ENCODE data around the gene CDH7. TPM values are rescaled to one million over a fixed set of nuclear protein-coding genes. Genes with fewer than 3 reads are reported as not detected.

CDH7 gene
- polyA plus RNA-seq, 1 experiment, result not detected

DNA sequence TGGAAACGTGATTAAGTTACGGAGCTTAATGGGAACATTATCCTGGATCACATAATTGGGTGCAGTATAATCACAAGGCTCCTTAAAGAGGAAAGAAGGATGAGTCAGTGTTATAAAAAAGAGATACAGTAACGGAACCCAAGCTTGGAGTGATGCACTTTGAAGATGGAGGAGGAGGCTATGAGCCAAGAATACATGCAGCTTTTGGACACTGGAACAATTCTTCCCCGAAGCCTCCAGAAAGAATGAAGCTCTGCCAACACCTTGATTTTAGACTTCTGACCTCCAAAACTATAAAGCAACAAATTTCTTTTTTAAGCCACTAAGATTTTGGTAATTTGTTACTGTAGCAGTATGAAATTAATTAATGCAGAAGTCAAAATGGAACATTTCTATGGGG, 85.1 kb downstream of the CDH7 start:
- Histone ChIP-seq H3K4me3 (ENCODE audit: low read depth, low read length) (no peak overlapping the region), H3K27me3 (ENCODE audit: control insufficient read depth, insufficient read depth, low read length) (no peaks in the 10 kb centered on the region), H3K27ac (ENCODE audit: low read depth, low read length) (no peak overlapping the region), H3K9me3 (ENCODE audit: control insufficient read depth, insufficient read depth, low read length) (0 out of 2 replicates have a peak, but pooled peaks cover 3% of the 10 kb centered on the region)
- CTCF ChIA-PET, result no interaction called here
- no peak for DNase-seq (ENCODE audit: low read depth, low spot score)
- POLR2A ChIA-PET, result no interaction called here
- TF ChIP-seq, protein P1, sequence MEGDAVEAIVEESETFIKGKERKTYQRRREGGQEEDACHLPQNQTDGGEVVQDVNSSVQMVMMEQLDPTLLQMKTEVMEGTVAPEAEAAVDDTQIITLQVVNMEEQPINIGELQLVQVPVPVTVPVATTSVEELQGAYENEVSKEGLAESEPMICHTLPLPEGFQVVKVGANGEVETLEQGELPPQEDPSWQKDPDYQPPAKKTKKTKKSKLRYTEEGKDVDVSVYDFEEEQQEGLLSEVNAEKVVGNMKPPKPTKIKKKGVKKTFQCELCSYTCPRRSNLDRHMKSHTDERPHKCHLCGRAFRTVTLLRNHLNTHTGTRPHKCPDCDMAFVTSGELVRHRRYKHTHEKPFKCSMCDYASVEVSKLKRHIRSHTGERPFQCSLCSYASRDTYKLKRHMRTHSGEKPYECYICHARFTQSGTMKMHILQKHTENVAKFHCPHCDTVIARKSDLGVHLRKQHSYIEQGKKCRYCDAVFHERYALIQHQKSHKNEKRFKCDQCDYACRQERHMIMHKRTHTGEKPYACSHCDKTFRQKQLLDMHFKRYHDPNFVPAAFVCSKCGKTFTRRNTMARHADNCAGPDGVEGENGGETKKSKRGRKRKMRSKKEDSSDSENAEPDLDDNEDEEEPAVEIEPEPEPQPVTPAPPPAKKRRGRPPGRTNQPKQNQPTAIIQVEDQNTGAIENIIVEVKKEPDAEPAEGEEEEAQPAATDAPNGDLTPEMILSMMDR (IDR thresholded peaks at IDR 0.05; ENCODE audit: low read depth, low read length), result no peak

DNA sequence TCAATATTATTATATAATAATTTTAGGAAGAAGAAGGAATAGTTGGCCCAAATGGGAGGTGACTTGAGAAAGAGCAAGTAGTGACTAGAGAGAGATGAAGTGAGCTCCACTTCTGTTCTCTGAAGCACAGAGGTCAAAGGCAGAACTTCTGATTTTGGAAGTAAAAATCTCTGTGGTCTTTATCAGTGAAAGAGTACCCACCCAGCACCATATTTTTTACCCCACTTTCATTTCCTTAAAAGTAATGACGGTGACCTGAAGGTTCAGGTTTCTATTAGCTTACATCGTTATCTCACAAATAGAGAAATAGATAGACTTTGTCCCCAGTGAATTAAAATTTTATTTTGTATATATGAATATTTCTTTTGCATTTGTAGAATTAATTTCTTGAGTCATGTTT, 95.3 kb downstream of the CDH7 start:
- ChIA-PET POLR2A (no interaction called here), CTCF (no interaction called here)
- TF ChIP-seq, protein P1 (IDR thresholded peaks at IDR 0.05; ENCODE audit: low read depth, low read length), result no peak
- Histone ChIP-seq H3K27me3 (ENCODE audit: control insufficient read depth, insufficient read depth, low read length) (no peaks in the 10 kb centered on the region), H3K4me3 (ENCODE audit: low read depth, low read length) (no peak overlapping the region), H3K9me3 (ENCODE audit: control insufficient read depth, insufficient read depth, low read length) (peaks cover 10% of the 10 kb centered on the region), H3K27ac (ENCODE audit: low read depth, low read length) (no peak overlapping the region)
- no peak for DNase-seq (ENCODE audit: low read depth, low spot score)

DNA sequence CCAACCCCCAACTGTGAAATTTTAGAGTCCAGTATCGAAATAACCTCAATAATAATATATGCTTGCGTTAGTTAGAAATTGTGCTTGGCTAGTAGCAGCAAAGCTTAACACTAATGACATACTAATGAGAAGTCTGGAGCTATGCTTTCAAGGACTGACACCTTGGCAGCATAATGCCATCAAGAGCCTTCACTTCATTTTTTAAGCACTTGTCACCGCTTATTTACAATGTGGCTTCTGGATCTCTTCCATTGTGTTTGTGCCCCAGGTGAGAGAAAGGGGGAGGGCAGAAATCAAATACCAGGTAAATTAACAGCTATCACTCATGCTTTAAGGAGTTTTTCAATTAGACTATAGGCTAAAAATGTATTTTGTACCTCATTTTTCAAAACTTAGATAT, 101.5 kb downstream of the CDH7 start:
- POLR2A ChIA-PET, result no interaction called here
- DNase-seq (ENCODE audit: low read depth, low spot score), result no peak

DNA sequence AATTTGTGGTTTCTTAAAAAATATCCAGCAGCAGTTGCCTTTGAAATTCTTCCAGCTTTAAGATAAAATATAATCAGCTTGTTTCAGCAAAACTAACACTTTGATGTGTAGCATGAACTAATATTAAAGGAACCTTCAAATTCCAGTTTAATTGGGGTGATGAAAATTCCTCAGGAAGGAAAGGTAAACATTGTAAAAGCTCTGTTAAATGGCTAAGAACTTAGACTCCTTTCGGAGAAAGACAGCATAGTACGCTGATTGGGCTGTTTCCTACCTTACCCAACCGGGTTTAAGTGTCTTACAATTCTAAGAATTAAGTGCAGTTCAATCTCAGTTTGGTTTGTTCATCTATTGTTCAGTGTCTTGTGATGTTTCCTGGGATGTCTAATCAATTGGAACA, 108.3 kb downstream of the CDH7 start:
- H3K9me3 ChIP-seq (ENCODE audit: control insufficient read depth, insufficient read depth, low read length), result peaks cover 4% of the 10 kb centered on the region
- no peak overlapping the region for H3K27ac ChIP-seq (ENCODE audit: low read depth, low read length)
- no peaks in the 10 kb centered on the region for H3K27me3 ChIP-seq (ENCODE audit: control insufficient read depth, insufficient read depth, low read length)
- CTCF ChIA-PET, result no interaction called here
- POLR2A ChIA-PET, result no interaction called here
- TF ChIP-seq, protein P1 (IDR thresholded peaks at IDR 0.05; ENCODE audit: low read depth, low read length), result no peak
- no peak overlapping the region for H3K4me3 ChIP-seq (ENCODE audit: low read depth, low read length)
- no peak for DNase-seq (ENCODE audit: low read depth, low spot score)

More for the DNA sequence above, 101.5 kb downstream of the CDH7 start:
- CTCF ChIA-PET, result no interaction called here
- TF ChIP-seq, protein P1 (IDR thresholded peaks at IDR 0.05; ENCODE audit: low read depth, low read length), result no peak
- Histone ChIP-seq H3K27ac (ENCODE audit: low read depth, low read length) (no peak overlapping the region), H3K9me3 (ENCODE audit: control insufficient read depth, insufficient read depth, low read length) (peaks cover 11% of the 10 kb centered on the region), H3K27me3 (ENCODE audit: control insufficient read depth, insufficient read depth, low read length) (no peaks in the 10 kb centered on the region), H3K4me3 (ENCODE audit: low read depth, low read length) (no peak overlapping the region)

DNA sequence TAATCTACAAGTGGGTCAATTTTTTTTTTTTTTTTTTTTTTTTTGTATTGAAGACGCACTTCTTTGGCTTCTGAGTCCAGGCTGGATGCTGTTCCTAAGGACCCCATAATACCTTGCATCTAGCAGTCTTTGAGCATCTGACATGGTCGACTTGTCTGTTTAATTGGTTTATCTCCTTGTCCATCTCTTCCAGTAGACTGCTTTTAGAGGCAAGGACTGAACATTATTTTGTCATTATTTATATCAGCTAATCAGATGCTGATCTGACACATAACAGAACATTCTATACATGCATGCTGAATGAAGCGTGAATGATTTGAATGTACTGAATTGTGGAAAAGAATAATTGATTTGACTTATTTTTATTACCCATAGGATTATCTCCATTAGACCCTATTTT, 118.7 kb downstream of the CDH7 start:
- no peaks in the 10 kb centered on the region for H3K27me3 ChIP-seq (ENCODE audit: control insufficient read depth, insufficient read depth, low read length)
- CTCF ChIA-PET, result no interaction called here
- no peak overlapping the region for H3K27ac ChIP-seq (ENCODE audit: low read depth, low read length)
- H3K9me3 ChIP-seq (ENCODE audit: control insufficient read depth, insufficient read depth, low read length), result no peaks in the 10 kb centered on the region; the same call in 1 of the 2 replicates
- POLR2A ChIA-PET, result no interaction called here
- TF ChIP-seq, protein P1 (IDR thresholded peaks at IDR 0.05; ENCODE audit: low read depth, low read length), result no peak
- DNase-seq (ENCODE audit: low read depth, low spot score), result no peak
- H3K4me3 ChIP-seq (ENCODE audit: low read depth, low read length), result no peak overlapping the region

All from AG04450 (cell line).